HEK293 (cell line): ENCODE results near the gene NAT14.
A peak's percentile ranks its signal among the peaks of the same experiment; 100 is the strongest.

Source experiments
- CTCF ChIA-PET: fragments of 350-600 bp; formaldehyde crosslinking; extraction: SDS; loops from one replicate; lab custom pipeline; 2021; ENCODE audit warnings: antibody characterized with exemption; lab: Yijun Ruan, JAX
- POLR2A ChIA-PET: fragments of 300-600 bp; formaldehyde crosslinking; extraction: SDS; loops from one replicate; lab custom pipeline; 2020; ENCODE audit warnings: antibody characterized with exemption, inconsistent platforms; lab: Yijun Ruan, JAX
- H3K27ac ChIP-seq: fragments of 200-500 bp; sonication (Bioruptor generic); 2 replicates; pipeline ENCODE4 v1.5.1; 2014; ENCODE audit warnings: low read depth, low read length, control low read depth, inconsistent platforms; ENCODE audit errors: extremely low read depth
- H3K36me3 ChIP-seq, 2 experiments: fragments of 200-500 bp in 1 of 2; sonication (Bioruptor generic) in 1 of 2; 1 replicate in 1 of 2; 2 replicates in 1 of 2; pipeline ENCODE4 v1.5.1; 2014 to 2017; ENCODE audit warnings: inconsistent platforms in 2 of 2, low read length in 2 of 2; ENCODE audit not compliant: control insufficient read depth in 2 of 2, insufficient read depth in 1 of 2
- H3K4me1 ChIP-seq: fragments of 200-500 bp; sonication (Bioruptor generic); 2 replicates; pipeline ENCODE4 v1.5.1; 2014; ENCODE audit warnings: mild to moderate bottlenecking, low read length, inconsistent platforms; ENCODE audit not compliant: control insufficient read depth, insufficient read depth
- H3K4me3 ChIP-seq: 2 replicates; pipeline ENCODE4 v1.5.1; 2011; ENCODE audit warnings: low read depth, mild to moderate bottlenecking, control low read depth, low read length, moderate library complexity
- H3K9me3 ChIP-seq: fragments of 200-500 bp; sonication (Bioruptor generic); 2 replicates; pipeline ENCODE4 v1.5.1; 2014; ENCODE audit warnings: low read depth, low read length, inconsistent platforms; ENCODE audit not compliant: control insufficient read depth, insufficient read depth
- GLIS1 ChIP-seq: fragments of 450-650 bp; formaldehyde crosslinking; IDR thresholded peaks from 2 replicates; pipeline ENCODE4 v1.5.1; 2016; ENCODE audit warnings: missing biosample characterization, missing genetic modification characterization
- GLIS2 ChIP-seq: fragments of 450-650 bp; formaldehyde crosslinking; IDR thresholded peaks from 2 replicates; pipeline ENCODE4 v1.5.1; 2016; ENCODE audit warnings: missing biosample characterization, missing genetic modification characterization
- HOXC10 ChIP-seq: sonication (generic); formaldehyde crosslinking; IDR thresholded peaks from 2 replicates; pipeline ENCODE4 v1.8.1; 2023; ENCODE audit warnings: mild to moderate bottlenecking, missing genetic modification reagents
- INSM2 ChIP-seq: fragments of 450-650 bp; formaldehyde crosslinking; IDR thresholded peaks from 2 replicates; pipeline ENCODE4 v1.5.1; 2016; ENCODE audit warnings: missing biosample characterization, missing genetic modification characterization
- PBX3 ChIP-seq: sonication (generic); formaldehyde crosslinking; IDR thresholded peaks from 2 replicates; pipeline ENCODE4 v1.8.1; 2022; ENCODE audit warnings: mild to moderate bottlenecking, moderate library complexity, missing genetic modification reagents
- PRDM2 ChIP-seq: fragments of 450-650 bp; formaldehyde crosslinking; IDR thresholded peaks from 2 replicates; pipeline ENCODE4 v1.5.1; 2016; ENCODE audit warnings: missing biosample characterization, missing genetic modification characterization, borderline replicate concordance
- TCF7L2 ChIP-seq: IDR thresholded peaks from 2 replicates; pipeline ENCODE4 v1.6.1; 2011; ENCODE audit warnings: low read depth, mild to moderate bottlenecking, inconsistent platforms, low read length, moderate library complexity, borderline replicate concordance
- ZNF133 ChIP-seq: fragments of 450-650 bp; formaldehyde crosslinking; IDR thresholded peaks from 2 replicates; pipeline ENCODE4 v1.5.1; 2016; ENCODE audit warnings: missing biosample characterization, missing genetic modification characterization
- ZNF184 ChIP-seq: fragments of 450-650 bp; IDR thresholded peaks from 2 replicates; pipeline ENCODE4 v1.5.1; 2018; ENCODE audit warnings: missing biosample characterization, mild to moderate bottlenecking, missing genetic modification characterization
- ZNF274 ChIP-seq, 2 experiments: fragments of 200-500 bp in 1 of 2; fragments of 450-650 bp in 1 of 2; sonication (Bioruptor generic) in 1 of 2; formaldehyde crosslinking in 1 of 2; IDR thresholded peaks; 2 replicates each; pipeline versions ENCODE4 v1.5.1 to v1.6.1; 2014 to 2016; ENCODE audit warnings: borderline replicate concordance in 1 of 2, inconsistent platforms in 1 of 2, low read length in 1 of 2, missing biosample characterization in 1 of 2, missing genetic modification characterization in 1 of 2
- ZNF280C ChIP-seq: fragments of 450-650 bp; formaldehyde crosslinking; IDR thresholded peaks from 2 replicates; pipeline ENCODE4 v1.5.1; 2016; ENCODE audit warnings: missing biosample characterization, missing genetic modification characterization
- ZNF350 ChIP-seq: fragments of 450-650 bp; formaldehyde crosslinking; IDR thresholded peaks from 2 replicates; pipeline ENCODE4 v1.5.0; 2017; ENCODE audit warnings: missing biosample characterization, mild to moderate bottlenecking, missing genetic modification characterization
- ZNF37A ChIP-seq: fragments of 450-650 bp; IDR thresholded peaks from 2 replicates; pipeline ENCODE4 v1.5.1; 2018; ENCODE audit warnings: missing biosample characterization, missing genetic modification characterization
- ZNF423 ChIP-seq: fragments of 450-650 bp; formaldehyde crosslinking; IDR thresholded peaks from 2 replicates; pipeline ENCODE4 v1.5.1; 2016; ENCODE audit warnings: missing biosample characterization, missing genetic modification characterization
- ZNF501 ChIP-seq: fragments of 450-650 bp; formaldehyde crosslinking; IDR thresholded peaks from 2 replicates; pipeline ENCODE4 v1.5.1; 2016; ENCODE audit warnings: missing biosample characterization, missing genetic modification characterization
- ZNF510 ChIP-seq: fragments of 450-650 bp; formaldehyde crosslinking; IDR thresholded peaks from 2 replicates; pipeline ENCODE4 v1.5.1; 2018; ENCODE audit warnings: mild to moderate bottlenecking, missing genetic modification characterization, missing biosample characterization; ENCODE audit not compliant: insufficient replicate concordance
- ZNF513 ChIP-seq: fragments of 450-650 bp; IDR thresholded peaks from 2 replicates; pipeline ENCODE4 v1.5.1; 2018; ENCODE audit warnings: missing biosample characterization, missing genetic modification characterization
- ZNF571 ChIP-seq: fragments of 450-650 bp; formaldehyde crosslinking; IDR thresholded peaks from 2 replicates; pipeline ENCODE4 v1.5.0; 2017; ENCODE audit warnings: missing biosample characterization, missing genetic modification characterization
- ZNF639 ChIP-seq: fragments of 450-650 bp; formaldehyde crosslinking; IDR thresholded peaks from 2 replicates; pipeline ENCODE4 v1.5.1; 2016; ENCODE audit warnings: missing biosample characterization, missing genetic modification characterization
- ZNF658 ChIP-seq: fragments of 450-650 bp; formaldehyde crosslinking; IDR thresholded peaks from 2 replicates; pipeline ENCODE4; 2016; ENCODE audit warnings: missing biosample characterization, missing genetic modification characterization
- ZNF664 ChIP-seq: fragments of 450-650 bp; formaldehyde crosslinking; IDR thresholded peaks from 2 replicates; pipeline ENCODE4 v1.5.1; 2016; ENCODE audit warnings: missing biosample characterization, missing genetic modification characterization
- ZNF76 ChIP-seq: fragments of 450-650 bp; formaldehyde crosslinking; IDR thresholded peaks from 2 replicates; pipeline ENCODE4; 2016; ENCODE audit warnings: low read depth, missing biosample characterization, missing genetic modification characterization, borderline replicate concordance

NAT14 gene

GRCh38 chr19:55439052-55439451 lies 45.9 kb upstream of the NAT14 start (continued):
- TF ChIP-seq ZNF513 (no peak), ZNF37A (tag by site-specific recombination) (no peak), ZNF571 (no peak)

- ChIA-PET CTCF (interaction anchor here (1.0 to 1.7 kb wide), 2 partner anchors 26 to 28 kb away, joined by 3 to 5 read pairs; no protein-coding TSS in a partner anchor), POLR2A (no interaction called here)
- no peak overlapping the region for H3K4me3 ChIP-seq
- TF ChIP-seq ZNF501 (tag by site-specific recombination) (no peak), ZNF423 (tag by site-specific recombination) (no peak), HOXC10 (CRISPR knock-in tag) (no peak), ZNF76 (no peak), ZNF274 (IDR thresholded peaks at IDR 0.05; ENCODE audit: low read length) (no peak), ZNF274 (tag by site-specific recombination; IDR thresholded peaks at IDR 0.05; ENCODE audit: borderline replicate concordance) (no peak), ZNF350 (tag by site-specific recombination) (no peak), GLIS1 (tag by site-specific recombination) (no peak), PRDM2 (no peak), GLIS2 (tag by site-specific recombination) (0 out of 2 replicates have a peak, but pooled peaks have one; percentile 8), ZNF664 (tag by site-specific recombination) (no peak), ZNF133 (tag by site-specific recombination) (no peak), INSM2 (tag by site-specific recombination) (no peak), PBX3 (0 out of 2 replicates have a peak, but pooled peaks have one; percentile 38), ZNF510 (tag by site-specific recombination) (no peak), TCF7L2 (no peak), ZNF658 (tag by site-specific recombination) (no peak), ZNF639 (no peak), ZNF184 (tag by site-specific recombination) (no peak), ZNF280C (tag by site-specific recombination) (no peak)
These were observed 44.4 kb upstream of the NAT14 start for GRCh38 chr19:55440411-55441105.

More at GRCh38 chr19:55440411-55441105, 44.4 kb upstream of the NAT14 start:
- Histone ChIP-seq H3K36me3 (no peaks in the 10 kb centered on the region), H3K9me3 (no peaks in the 10 kb centered on the region), H3K27ac (no peak overlapping the region), H3K4me1 (peaks cover 3% of the 10 kb centered on the region; the same call in 1 of the 2 replicates)
